Endothelial cell (in vitro differentiated cells): Measurements from ENCODE around the gene CAST. TPM values are rescaled to one million over a fixed set of nuclear protein-coding genes. Genes with fewer than 3 reads are reported as not detected.

ENCODE experiments used
- DNase-seq: peaks from one replicate; pipeline ENCODE4 v3.0.0; 2021; ENCODE audit warnings: low spot score
- H3K27ac Mint-ChIP-seq: one replicate; pipeline ENCODE4 v1.8.0; 2021; ENCODE audit warnings: mixed read lengths, inconsistent platforms; ENCODE audit not compliant: unreplicated experiment
- H3K27me3 Mint-ChIP-seq: one replicate; pipeline ENCODE4 v1.8.0; 2021; ENCODE audit warnings: mild to moderate bottlenecking, moderate library complexity, mixed read lengths, inconsistent platforms; ENCODE audit not compliant: unreplicated experiment
- H3K36me3 Mint-ChIP-seq: one replicate; pipeline ENCODE4 v1.8.0; 2021; ENCODE audit warnings: mild to moderate bottlenecking, low read depth, mixed read lengths, inconsistent platforms; ENCODE audit not compliant: unreplicated experiment
- H3K4me1 Mint-ChIP-seq: one replicate; pipeline ENCODE4 v1.8.0; 2021; ENCODE audit warnings: mild to moderate bottlenecking, mixed read lengths, inconsistent platforms; ENCODE audit not compliant: unreplicated experiment
- H3K4me3 Mint-ChIP-seq: one replicate; pipeline ENCODE4 v1.8.0; 2021; ENCODE audit warnings: mild to moderate bottlenecking, mixed read lengths, inconsistent platforms; ENCODE audit not compliant: unreplicated experiment
- H3K9me3 Mint-ChIP-seq: one replicate; pipeline ENCODE4 v1.8.0; 2021; ENCODE audit warnings: mixed read lengths, inconsistent platforms; ENCODE audit not compliant: unreplicated experiment
- total RNA-seq: library from RNA; stranded (reverse); fragmentation: NEBNext Ultra II Directional; extraction: Animal tissue kit (Norgen Biotek cat#: 25700); gene quantifications from one replicate; pipeline ENCODE4 v1.2.1, GENCODE V29; 2021; ENCODE audit not compliant: unreplicated experiment
- TF ChIP-seq, protein P1 (sequence below): fragments of 200-600 bp; sonication (generic); IDR thresholded peaks from one replicate; pipeline ENCODE4 v1.5.0; 2021; ENCODE audit warnings: antibody characterized with exemption; ENCODE audit not compliant: unreplicated experiment

Gene CAST
- total RNA-seq, 1 donor from 2014 or later = 105 TPM

DNA sequence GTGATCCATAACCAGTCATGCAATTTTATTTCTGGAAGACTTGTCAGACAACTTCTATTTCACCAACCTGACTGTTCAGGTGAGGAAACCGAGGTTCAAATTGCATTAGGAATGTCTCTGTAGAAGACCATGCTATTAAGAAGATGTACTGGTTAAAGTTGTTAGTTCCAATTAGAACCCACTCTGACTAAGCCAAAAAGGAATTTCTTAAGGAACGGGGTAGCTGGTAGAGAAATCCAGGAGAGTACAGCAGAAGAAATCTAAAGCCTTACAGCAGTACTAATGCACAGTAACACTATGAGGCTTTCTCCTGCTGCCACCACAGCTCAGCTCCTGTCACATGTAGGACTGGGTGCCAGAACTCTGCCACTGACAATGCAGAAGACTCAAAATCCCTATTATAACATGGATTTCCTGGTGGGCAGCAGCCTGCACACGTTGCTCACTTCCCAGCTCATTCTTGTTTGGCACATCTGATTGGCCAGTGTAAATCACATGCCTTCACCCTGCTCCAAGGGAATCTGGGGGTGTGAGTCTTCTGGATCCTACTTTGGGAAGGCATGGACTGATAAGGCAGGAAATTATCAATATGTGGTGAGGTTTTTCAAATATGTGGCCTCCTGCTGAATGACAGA is 37.1 kb downstream of the CAST start:
- peaks cover 15% of the 10 kb centered on the region for H3K4me1 Mint-ChIP-seq
- H3K27ac Mint-ChIP-seq = no peak overlapping the region
- H3K36me3 Mint-ChIP-seq = no peaks in the 10 kb centered on the region
- no peak overlapping the region for H3K4me3 Mint-ChIP-seq
- H3K27me3 Mint-ChIP-seq = peaks cover 4% of the 10 kb centered on the region
- no peaks in the 10 kb centered on the region for H3K9me3 Mint-ChIP-seq
- DNase-seq = no peak
- TF ChIP-seq, protein P1, sequence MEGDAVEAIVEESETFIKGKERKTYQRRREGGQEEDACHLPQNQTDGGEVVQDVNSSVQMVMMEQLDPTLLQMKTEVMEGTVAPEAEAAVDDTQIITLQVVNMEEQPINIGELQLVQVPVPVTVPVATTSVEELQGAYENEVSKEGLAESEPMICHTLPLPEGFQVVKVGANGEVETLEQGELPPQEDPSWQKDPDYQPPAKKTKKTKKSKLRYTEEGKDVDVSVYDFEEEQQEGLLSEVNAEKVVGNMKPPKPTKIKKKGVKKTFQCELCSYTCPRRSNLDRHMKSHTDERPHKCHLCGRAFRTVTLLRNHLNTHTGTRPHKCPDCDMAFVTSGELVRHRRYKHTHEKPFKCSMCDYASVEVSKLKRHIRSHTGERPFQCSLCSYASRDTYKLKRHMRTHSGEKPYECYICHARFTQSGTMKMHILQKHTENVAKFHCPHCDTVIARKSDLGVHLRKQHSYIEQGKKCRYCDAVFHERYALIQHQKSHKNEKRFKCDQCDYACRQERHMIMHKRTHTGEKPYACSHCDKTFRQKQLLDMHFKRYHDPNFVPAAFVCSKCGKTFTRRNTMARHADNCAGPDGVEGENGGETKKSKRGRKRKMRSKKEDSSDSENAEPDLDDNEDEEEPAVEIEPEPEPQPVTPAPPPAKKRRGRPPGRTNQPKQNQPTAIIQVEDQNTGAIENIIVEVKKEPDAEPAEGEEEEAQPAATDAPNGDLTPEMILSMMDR = no peak

DNA sequence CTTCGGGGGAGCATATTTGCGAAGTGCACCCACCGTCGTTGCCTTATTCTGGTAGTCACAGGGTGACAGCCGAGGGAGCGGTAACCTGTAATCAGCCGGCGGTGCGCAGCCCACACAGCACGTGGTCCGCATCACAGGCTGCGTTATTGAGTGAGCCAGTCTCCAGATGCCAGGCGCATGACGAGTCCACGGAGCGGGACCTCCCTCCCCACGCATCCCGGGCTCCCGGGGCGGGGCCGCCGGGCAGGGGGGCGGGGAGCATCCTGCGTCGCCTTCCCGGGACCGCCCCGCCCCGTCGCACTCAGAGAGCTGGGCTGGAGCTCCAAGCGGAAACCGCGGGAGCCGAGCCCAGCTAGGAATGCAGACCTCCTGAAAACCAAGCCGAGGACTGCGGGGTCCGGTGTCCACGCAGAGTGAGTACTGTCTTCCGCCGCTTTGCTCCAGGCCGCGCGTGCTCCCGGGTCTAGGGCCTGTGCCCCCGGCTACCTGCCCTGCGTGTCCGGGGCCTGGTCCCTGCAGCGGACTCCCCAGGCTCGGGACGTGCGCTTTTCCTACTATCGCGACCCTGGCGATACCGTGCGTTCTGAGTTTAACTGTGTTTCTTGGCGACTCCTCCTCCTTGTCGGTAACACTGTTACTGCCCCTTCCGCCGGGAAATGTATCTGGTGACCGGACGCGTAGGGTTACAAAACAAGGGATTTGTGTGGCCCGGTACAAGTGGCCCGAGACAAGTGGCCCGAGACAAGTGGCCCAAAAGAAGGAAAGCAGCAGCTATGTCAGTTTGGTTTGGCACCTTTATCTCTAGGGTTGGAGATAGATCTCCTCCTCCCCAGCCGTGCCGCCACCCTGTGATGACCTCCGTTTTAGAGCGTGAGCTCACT is 40.6 kb downstream of the CAST start:
- Mint-ChIP-seq H3K4me3 (peak overlapping the region; percentile 96), H3K4me1 (peaks cover 15% of the 10 kb centered on the region), H3K27ac (peak overlapping the region; percentile 98), H3K27me3 (peaks cover 4% of the 10 kb centered on the region), H3K9me3 (no peaks in the 10 kb centered on the region), H3K36me3 (no peaks in the 10 kb centered on the region)
- DNase-seq = peak; percentile 88
- TF ChIP-seq, protein P1 = no peak

DNA sequence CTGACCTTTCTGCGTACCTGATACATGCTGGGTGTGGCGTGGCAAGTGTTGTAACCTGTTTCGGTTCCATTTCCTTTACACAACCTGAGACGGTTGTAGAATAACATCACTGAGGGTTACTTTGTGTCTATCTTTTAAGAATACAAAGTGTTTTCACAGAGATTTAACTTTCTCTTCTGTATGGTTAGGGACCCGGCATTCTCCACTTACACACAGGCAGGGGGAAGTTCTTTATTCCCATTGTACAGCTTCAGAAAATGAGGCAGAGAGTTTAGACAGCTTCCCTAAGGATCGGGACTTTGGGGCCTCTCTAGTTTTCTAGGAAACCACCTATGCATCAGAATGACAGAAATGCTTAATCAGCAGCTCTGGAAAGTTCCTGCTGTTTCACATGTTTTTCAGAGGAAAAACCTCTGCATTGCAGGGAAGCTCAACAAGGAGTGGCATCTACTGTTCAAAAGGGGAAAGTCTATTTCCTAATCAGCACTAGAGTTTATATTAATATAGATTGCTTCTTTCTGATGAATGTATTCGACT is 41.3 kb downstream of the CAST start:
- TF ChIP-seq, protein P1 = no peak
- Mint-ChIP-seq H3K9me3 (no peaks in the 10 kb centered on the region), H3K27me3 (peaks cover 4% of the 10 kb centered on the region), H3K36me3 (no peaks in the 10 kb centered on the region), H3K4me1 (peaks cover 15% of the 10 kb centered on the region), H3K4me3 (peak overlapping the region; percentile 96), H3K27ac (peak overlapping the region; percentile 98)
- no peak for DNase-seq

DNA sequence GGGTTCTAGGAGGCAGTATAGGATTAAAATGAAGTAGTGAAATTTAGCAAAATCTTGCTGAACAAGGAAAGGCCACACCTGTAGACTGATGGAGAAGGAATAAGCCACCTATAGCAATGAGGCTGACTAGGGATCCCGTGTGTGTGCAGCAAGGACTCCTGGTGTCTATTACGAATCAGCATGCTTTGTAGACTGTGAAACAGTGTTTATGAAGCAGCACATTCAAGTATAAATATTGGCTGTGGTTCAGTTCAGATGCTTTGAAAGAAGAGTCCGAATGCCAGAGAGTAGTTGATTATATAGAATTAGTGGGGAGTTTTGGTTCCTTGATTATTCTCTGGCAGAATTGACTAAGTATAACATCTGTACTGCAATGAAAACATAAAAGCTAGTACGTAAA is 41.8 kb downstream of the CAST start:
- peaks cover 7% of the 10 kb centered on the region for H3K27me3 Mint-ChIP-seq
- no peaks in the 10 kb centered on the region for H3K9me3 Mint-ChIP-seq
- TF ChIP-seq, protein P1 = no peak
- H3K27ac Mint-ChIP-seq = no peak overlapping the region
- peak overlapping the region; percentile 96 for H3K4me3 Mint-ChIP-seq
- no peaks in the 10 kb centered on the region for H3K36me3 Mint-ChIP-seq
- no peak for DNase-seq
- H3K4me1 Mint-ChIP-seq = peaks cover 15% of the 10 kb centered on the region
